H1 (cell line): Measurements from ENCODE around the gene MC4R. TPM values are rescaled to one million over a fixed set of nuclear protein-coding genes. Genes with fewer than 3 reads are reported as not detected.
A peak's percentile ranks its signal among the peaks of the same experiment; 100 is the strongest.

ENCODE experiments used
- CTCF ChIA-PET: fragments of 300-600 bp; sonication (Branson Sonifier 250); formaldehyde crosslinking; loops from one replicate; lab custom pipeline; 2021; ENCODE audit not compliant: partially characterized antibody; lab: Charles Lee
- POLR2A ChIA-PET: fragments of 300-600 bp; sonication (Branson Sonifier 250); formaldehyde crosslinking; loops from one replicate; lab custom pipeline; 2021; ENCODE audit warnings: inconsistent platforms; ENCODE audit not compliant: partially characterized antibody; lab: Charles Lee
- DNase-seq, 2 experiments: peaks; one replicate each; pipeline versions ENCODE4 v3.0.0 to v3.0.0-alpha.2; 2010 to 2022; ENCODE audit warnings: low spot score in 2 of 2, low read depth in 1 of 2, mixed read lengths in 1 of 2
- FAIRE-seq: peaks from 2 replicates; lab custom pipeline; 2011; peaks lifted over from hg19 to GRCh38; lab: Jason Lieb, UNC
- H2AFZ ChIP-seq: 2 replicates; pipeline ENCODE4 v1.8.1; 2012; ENCODE audit warnings: low read length, inconsistent platforms
- H2AK5ac ChIP-seq: 2 replicates; pipeline ENCODE4 v1.6.1; 2013; ENCODE audit warnings: low read depth, low read length
- H2BK120ac ChIP-seq: replicated peaks from 2 replicates; pipeline ENCODE3; 2013; ENCODE audit warnings: low read depth, low read length, inconsistent platforms
- H2BK12ac ChIP-seq: 2 replicates; pipeline ENCODE4 v1.6.1; 2013; ENCODE audit warnings: low read depth, low read length
- H2BK15ac ChIP-seq: 2 replicates; pipeline ENCODE4 v1.6.1; 2013; ENCODE audit warnings: low read length
- H2BK20ac ChIP-seq: 2 replicates; pipeline ENCODE4 v1.6.1; 2013; ENCODE audit warnings: low read length
- H2BK5ac ChIP-seq: 2 replicates; pipeline ENCODE4 v1.6.1; 2013; ENCODE audit warnings: low read depth, low read length
- H3K14ac ChIP-seq: 2 replicates; pipeline ENCODE4 v1.6.1; 2013; ENCODE audit warnings: inconsistent platforms; ENCODE audit not compliant: insufficient read length
- H3K18ac ChIP-seq: 2 replicates; pipeline ENCODE4 v1.6.1; 2013; ENCODE audit warnings: low read length; ENCODE audit errors: extremely low read depth
- H3K23ac ChIP-seq: 2 replicates; pipeline ENCODE4 v1.6.1; 2013; ENCODE audit warnings: inconsistent platforms; ENCODE audit not compliant: insufficient read length
- H3K23me2 ChIP-seq: 2 replicates; pipeline ENCODE4 v1.6.1; 2013; ENCODE audit warnings: low read depth, low read length
- H3K27ac ChIP-seq: 2 replicates; pipeline ENCODE4 v1.6.1; 2011; ENCODE audit warnings: low read depth, low read length, inconsistent platforms
- H3K27me3 ChIP-seq, 4 experiments: replicated peaks in 1 of 4; 1 replicate in 1 of 4; 2 replicates in 3 of 4; pipeline versions ENCODE4 v1.6.1 to v1.8.1; 2011 to 2013; ENCODE audit warnings: low read length in 3 of 4, mild to moderate bottlenecking in 3 of 4, inconsistent platforms in 2 of 4, mixed read lengths in 2 of 4, moderate library complexity in 1 of 4; ENCODE audit not compliant: control insufficient read depth in 3 of 4, insufficient read depth in 3 of 4; ENCODE audit errors: extremely low read depth in 1 of 4
- H3K36me3 ChIP-seq, 4 experiments: 2 replicates each; pipeline versions ENCODE4 v1.6.1 to v1.8.1; 2011 to 2013; ENCODE audit warnings: mild to moderate bottlenecking in 4 of 4, low read length in 3 of 4, moderate library complexity in 2 of 4, control low read depth in 1 of 4, inconsistent platforms in 1 of 4; ENCODE audit not compliant: insufficient read depth in 4 of 4, control insufficient read depth in 2 of 4
- H3K4ac ChIP-seq: replicated peaks from 2 replicates; pipeline ENCODE3; 2013; ENCODE audit warnings: low read length, low read depth, mixed read lengths, inconsistent platforms; ENCODE audit not compliant: insufficient read length
- H3K4me1 ChIP-seq, 4 experiments: replicated peaks in 1 of 4; 1 replicate in 1 of 4; 2 replicates in 3 of 4; pipeline versions ENCODE4 v1.6.1 to v1.8.1; 2011 to 2013; ENCODE audit warnings: low read length in 3 of 4, inconsistent platforms in 2 of 4, mixed read lengths in 1 of 4; ENCODE audit not compliant: insufficient read depth in 4 of 4, control insufficient read depth in 3 of 4
- H3K4me2 ChIP-seq, 2 experiments: 2 replicates each; pipeline versions ENCODE4 v1.6.1 to v1.8.1; 2011 to 2013; ENCODE audit warnings: low read depth in 2 of 2, low read length in 2 of 2, control low read depth in 1 of 2, inconsistent platforms in 1 of 2, mild to moderate bottlenecking in 1 of 2; ENCODE audit not compliant: insufficient read depth in 1 of 2
- H3K4me3 ChIP-seq, 4 experiments: fragments of 200-600, 300-600 bp in 1 of 4; sonication (generic), shearing (Covaris generic), sonication (Bioruptor Twin) in 1 of 4; 2 replicates each; pipeline versions ENCODE4 v1.5.1 to v1.8.1; 2011 to 2016; ENCODE audit warnings: low read length in 4 of 4, low read depth in 3 of 4, control low read depth in 2 of 4, inconsistent platforms in 2 of 4, mild to moderate bottlenecking in 2 of 4, mixed read lengths in 1 of 4, moderate library complexity in 1 of 4; ENCODE audit not compliant: insufficient read depth in 2 of 4; ENCODE audit errors: extremely low read depth in 1 of 4
- H3K56ac ChIP-seq: replicated peaks from 2 replicates; pipeline ENCODE3; 2013; ENCODE audit warnings: low read depth, mild to moderate bottlenecking, mixed read lengths, low read length, inconsistent platforms; ENCODE audit not compliant: insufficient read length
- H3K79me1 ChIP-seq: 2 replicates; pipeline ENCODE4 v1.6.1; 2013; ENCODE audit warnings: low read depth, low read length, control low read depth
- H3K79me2 ChIP-seq, 2 experiments: 2 replicates each; pipeline versions ENCODE4 v1.6.1 to v1.8.1; 2012 to 2013; ENCODE audit warnings: low read length in 2 of 2, mild to moderate bottlenecking in 2 of 2, inconsistent platforms in 1 of 2; ENCODE audit not compliant: insufficient read depth in 2 of 2, control insufficient read depth in 1 of 2
- H3K9ac ChIP-seq, 4 experiments: replicated peaks in 1 of 4; 1 replicate in 1 of 4; 2 replicates in 3 of 4; pipeline versions ENCODE4 v1.6.1 to v1.8.1; 2011 to 2013; ENCODE audit warnings: low read depth in 3 of 4, low read length in 3 of 4, control low read depth in 2 of 4, mild to moderate bottlenecking in 2 of 4, moderate library complexity in 2 of 4, inconsistent platforms in 1 of 4; ENCODE audit errors: extremely low read depth in 1 of 4
- H3K9me3 ChIP-seq, 2 experiments: 2 replicates each; pipeline versions ENCODE4 v1.6.1 to v1.8.1; 2012 to 2013; ENCODE audit warnings: mild to moderate bottlenecking in 2 of 2, moderate library complexity in 2 of 2, control low read depth in 1 of 2, inconsistent platforms in 1 of 2, low read depth in 1 of 2, low read length in 1 of 2, mixed read lengths in 1 of 2; ENCODE audit not compliant: insufficient read depth in 2 of 2
- H4K20me1 ChIP-seq, 2 experiments: replicated peaks in 1 of 2; 2 replicates each; pipeline versions ENCODE3 to v1.8.1; 2011 to 2013; ENCODE audit warnings: inconsistent platforms in 2 of 2, low read length in 2 of 2, mild to moderate bottlenecking in 1 of 2; ENCODE audit not compliant: insufficient read depth in 2 of 2, control insufficient read depth in 1 of 2
- H4K5ac ChIP-seq: 2 replicates; pipeline ENCODE4 v1.6.1; 2013; ENCODE audit warnings: low read length, low read depth, mixed read lengths, inconsistent platforms; ENCODE audit not compliant: insufficient read length
- H4K8ac ChIP-seq: 2 replicates; pipeline ENCODE4 v1.8.0; 2013; ENCODE audit warnings: mild to moderate bottlenecking, moderate library complexity, low read length, inconsistent platforms; ENCODE audit not compliant: insufficient read depth; ENCODE audit errors: extremely low read depth
- H4K91ac ChIP-seq: replicated peaks from 2 replicates; pipeline ENCODE3; 2013; ENCODE audit warnings: low read length, mixed read lengths, inconsistent platforms; ENCODE audit not compliant: insufficient read length
- ASH2L ChIP-seq: fragments of 200-600, 300-600 bp; sonication (generic); IDR thresholded peaks from one replicate; pipeline ENCODE4 v1.7.1; 2017; ENCODE audit warnings: low read length
- CBX8 ChIP-seq: fragments of 300-800, 300-1000 bp; sonication (generic); IDR thresholded peaks from 2 replicates; pipeline ENCODE4 v1.7.1; 2016; ENCODE audit warnings: low read depth, low read length, borderline replicate concordance
- CHD2 ChIP-seq: IDR thresholded peaks from 2 replicates; pipeline ENCODE4 v1.6.1; 2012; ENCODE audit warnings: low read length, improper control_type of control experiment
- GABPA ChIP-seq: IDR thresholded peaks from 2 replicates; pipeline ENCODE4 v1.6.1; 2011; ENCODE audit warnings: mild to moderate bottlenecking, low read length, moderate library complexity, borderline replicate concordance; ENCODE audit not compliant: insufficient read depth
- GTF2F1 ChIP-seq: IDR thresholded peaks from 2 replicates; pipeline ENCODE4 v1.6.1; 2012; ENCODE audit warnings: low read depth, low read length, improper control_type of control experiment, borderline replicate concordance
- HDAC2 ChIP-seq, 2 experiments: fragments of 300-600 bp in 1 of 2; sonication (generic) in 1 of 2; IDR thresholded peaks; 2 replicates each; pipeline ENCODE4 v1.6.1; 2011 to 2012; ENCODE audit warnings: low read depth in 2 of 2, low read length in 2 of 2, mild to moderate bottlenecking in 2 of 2, moderate library complexity in 2 of 2, borderline replicate concordance in 1 of 2, inconsistent platforms in 1 of 2
- SAP30 ChIP-seq: fragments of 300-600 bp; sonication (generic); IDR thresholded peaks from 2 replicates; pipeline ENCODE4 v1.7.1; 2012; ENCODE audit warnings: low read length, moderate library complexity, mild to moderate bottlenecking, inconsistent platforms; ENCODE audit not compliant: insufficient read depth, insufficient replicate concordance
- SIX5 ChIP-seq: IDR thresholded peaks from 2 replicates; pipeline ENCODE4 v1.6.1; 2011; ENCODE audit warnings: mild to moderate bottlenecking, low read depth, low read length
- SRF ChIP-seq: IDR thresholded peaks from 2 replicates; pipeline ENCODE4 v1.6.1; 2011; ENCODE audit warnings: mild to moderate bottlenecking, low read depth, low read length, moderate library complexity
- TBP ChIP-seq: IDR thresholded peaks from 2 replicates; pipeline ENCODE4 v1.6.1; 2011; ENCODE audit warnings: low read depth, low read length, improper control_type of control experiment
- ZNF274 ChIP-seq: IDR thresholded peaks from 2 replicates; pipeline ENCODE4 v1.7.0; 2012; ENCODE audit warnings: low read length, borderline replicate concordance; ENCODE audit errors: extremely low read depth
- WGBS, 2 experiments: shearing (Covaris generic) in 1 of 2; methylation state at CpG; one replicate each; pipeline versions ENCODE4 v1.1.6 to v1.1.7; 2013 to 2015; ENCODE audit warnings: low lambda C conversion rate in 2 of 2, mixed read lengths in 2 of 2, inconsistent platforms in 1 of 2, low coverage in 1 of 2, missing lambda C conversion rate in 1 of 2; ENCODE audit not compliant: insufficient replicate concordance in 2 of 2, insufficient coverage in 1 of 2, insufficient read length in 1 of 2; ENCODE audit errors: extremely low coverage in 1 of 2, missing lambda C conversion rate in 1 of 2; 5-methylcytosine and 5-hydroxymethylcytosine counted together
- polyA plus RNA-seq, 7 experiments: library from polyadenylated mRNA; depleted of rRNA in 3 of 7; stranded (reverse) in 5 of 7; unstranded in 2 of 7; fragments of >200 nt in 5 of 7; fragments of 200-250 nt in 2 of 7; gene quantifications; 1 replicate in 5 of 7; 2 replicates in 1 of 7; 4 replicates in 1 of 7; pipeline versions ENCODE4 v1.2.1 to v1.2.3, GENCODE V29; 2011 to 2013; ENCODE audit warnings: missing spikeins in 2 of 7, mixed read lengths in 2 of 7
- total RNA-seq: library from RNA; stranded (reverse); fragmentation: NEBNext Ultra II Directional; extraction: Animal tissue kit (Norgen Biotek cat#: 25700); gene quantifications from 2 replicates; pipeline ENCODE4 v1.2.1, GENCODE V29; 2021
- TF ChIP-seq, protein P1 (sequence below): IDR thresholded peaks from 2 replicates; pipeline ENCODE4 v1.6.1; 2011; ENCODE audit warnings: low read length, improper control_type of control experiment

MC4R gene
- total and polyA plus RNA-seq, 2 of the 8 experiments (the other 6 are each of a cell fraction or from before 2014, with no cell fraction given) = 0.11 TPM; not detected in 1

DNA sequence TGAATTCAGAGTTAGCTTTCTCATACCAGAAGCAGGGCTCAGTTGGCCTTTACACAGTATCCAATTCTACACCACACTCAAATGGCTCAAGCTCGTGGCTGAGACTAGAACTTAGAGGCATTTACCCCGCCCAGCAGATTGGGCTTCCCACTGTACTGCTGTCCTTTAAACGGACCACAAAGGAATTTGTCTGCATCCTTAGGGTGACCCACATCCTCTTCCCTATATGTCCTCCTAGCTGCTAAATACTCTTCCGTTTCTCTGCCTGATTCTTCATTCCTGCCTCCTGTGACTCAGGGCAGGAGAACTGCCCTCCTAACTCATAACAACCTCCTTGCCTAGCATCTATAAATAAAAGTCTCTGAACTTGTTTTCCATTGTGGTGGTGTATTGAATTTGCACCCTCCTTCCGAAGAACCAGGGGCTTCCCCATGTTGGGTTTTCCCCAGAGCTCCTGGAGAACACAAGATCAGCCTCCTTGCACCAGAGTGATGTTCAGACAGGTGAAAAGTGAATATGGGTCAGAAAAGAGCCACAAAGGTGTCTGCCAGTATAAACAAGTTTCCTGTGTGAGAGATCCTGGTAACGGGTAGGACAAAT, 32.0 kb upstream of the MC4R start:
- POLR2A ChIA-PET = no interaction called here
- no peaks in the 10 kb centered on the region for H3K27me3 ChIP-seq
- no peaks in the 10 kb centered on the region for H3K79me1 ChIP-seq
- TF ChIP-seq TBP (no peak), CBX8 (no peak), GTF2F1 (no peak), ZNF274 (no peak), CHD2 (no peak), GABPA (no peak), HDAC2 (IDR thresholded peaks at IDR 0.05; ENCODE audit: borderline replicate concordance in 1 of 2, low read depth in 2 of 2, low read length in 2 of 2) (no peak), SAP30 (no peak), SIX5 (no peak), SRF (no peak), ASH2L (no peak)
- TF ChIP-seq, protein P1, sequence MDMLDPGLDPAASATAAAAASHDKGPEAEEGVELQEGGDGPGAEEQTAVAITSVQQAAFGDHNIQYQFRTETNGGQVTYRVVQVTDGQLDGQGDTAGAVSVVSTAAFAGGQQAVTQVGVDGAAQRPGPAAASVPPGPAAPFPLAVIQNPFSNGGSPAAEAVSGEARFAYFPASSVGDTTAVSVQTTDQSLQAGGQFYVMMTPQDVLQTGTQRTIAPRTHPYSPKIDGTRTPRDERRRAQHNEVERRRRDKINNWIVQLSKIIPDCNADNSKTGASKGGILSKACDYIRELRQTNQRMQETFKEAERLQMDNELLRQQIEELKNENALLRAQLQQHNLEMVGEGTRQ = no peak

More for the DNA sequence above, 32.0 kb upstream of the MC4R start:
- no peak overlapping the region for H3K9ac ChIP-seq
- no peaks in the 10 kb centered on the region for H3K79me2 ChIP-seq
- no peak overlapping the region for H4K8ac ChIP-seq
- no peak for FAIRE-seq
- 84% methylated on average over 6 of the region's 6 CpGs; no CpG with 5 or more reads in 1 of the 2 experiments for WGBS, 2 experiments
- no peak overlapping the region for H3K4ac ChIP-seq
- CTCF ChIA-PET = interaction anchor here (1.4 to 2.7 kb wide), 3 partner anchors 10 to 409 kb away, joined by 3 to 10 read pairs (median 9); no protein-coding TSS in a partner anchor
- no peak overlapping the region for H2BK120ac ChIP-seq
- no peak overlapping the region for H3K14ac ChIP-seq
- H4K20me1 ChIP-seq = no peaks in the 10 kb centered on the region
- H3K4me1 ChIP-seq = no peaks in the 10 kb centered on the region; a peak in 1 of 7 replicates
- H4K5ac ChIP-seq = no peak overlapping the region
- H3K18ac ChIP-seq = no peak overlapping the region
- H2BK5ac ChIP-seq = no peak overlapping the region
- H2AK5ac ChIP-seq = no peak overlapping the region
- H3K9me3 ChIP-seq = no peaks in the 10 kb centered on the region
- DNase-seq = no peak
- H2BK20ac ChIP-seq = no peak overlapping the region
- H2BK15ac ChIP-seq = no peak overlapping the region
- H3K4me3 ChIP-seq = no peak overlapping the region
- no peak overlapping the region for H3K27ac ChIP-seq
- H3K56ac ChIP-seq = no peak overlapping the region
- H3K23me2 ChIP-seq = no peaks in the 10 kb centered on the region
- H3K36me3 ChIP-seq = no peaks in the 10 kb centered on the region
- no peak overlapping the region for H3K4me2 ChIP-seq
- H4K91ac ChIP-seq = no peak overlapping the region
- H2BK12ac ChIP-seq = no peak overlapping the region
- no peak overlapping the region for H3K23ac ChIP-seq
- H2AFZ ChIP-seq = peak overlapping the region; percentile 69; the same call in 1 of the 2 replicates
